Measurements from ENCODE around the gene PRR7. TPM values are rescaled to one million over a fixed set of nuclear protein-coding genes. Genes with fewer than 3 reads are reported as not detected.

PRR7 gene
- total and polyA plus RNA-seq, 2 experiments from 2014 or later: 27.1 to 29.0 TPM

DNA sequence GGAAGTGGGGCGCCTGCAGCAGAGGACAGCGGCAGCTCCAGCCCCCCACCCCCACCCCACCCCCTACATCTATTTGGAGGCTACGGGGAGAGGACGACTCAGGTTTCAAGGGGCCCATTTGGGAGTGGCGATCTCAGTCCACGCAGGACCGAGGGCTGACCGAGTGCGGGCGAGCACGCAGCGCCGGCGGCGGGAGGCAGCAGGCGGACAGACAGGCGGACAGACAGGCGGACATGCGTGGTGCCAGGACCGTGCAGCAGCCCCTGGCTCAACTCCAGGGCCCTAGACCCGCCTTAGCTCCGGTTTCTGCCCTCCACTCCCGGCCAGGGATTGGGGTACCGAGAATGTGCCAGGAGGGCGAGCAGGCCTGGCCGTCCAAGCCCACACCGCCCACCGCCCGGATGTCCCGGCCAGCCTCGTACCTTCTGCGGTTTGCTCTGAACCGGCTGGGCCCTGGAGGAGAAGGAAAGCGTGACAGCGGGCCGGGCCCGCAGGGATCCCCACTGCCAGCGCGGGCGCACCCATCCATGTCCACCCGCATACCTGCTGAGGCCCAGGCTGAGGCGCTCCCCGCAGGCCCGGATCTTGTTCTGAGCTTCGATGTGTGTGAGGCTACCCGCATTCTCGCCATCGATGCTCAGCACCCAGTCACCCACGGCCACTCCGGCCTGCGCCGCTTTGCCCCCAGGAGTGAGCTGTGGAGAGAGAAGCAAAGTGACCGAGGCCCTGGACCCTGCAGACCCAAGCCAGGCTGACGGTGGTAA is 45.6 kb downstream of the PRR7 start:
- peak overlapping the region; percentile 5 for H3K27ac ChIP-seq
- DNase-seq (ENCODE audit: low read depth in 1 of 2, low spot score in 1 of 2): no peak
- H3K36me3 ChIP-seq: peaks cover 41% of the 10 kb centered on the region
- no peak for TF ChIP-seq CTCF (IDR thresholded peaks at IDR 0.05; ENCODE audit: low read depth, low read length)
- H3K4me3 ChIP-seq: no peak overlapping the region
- peaks cover 26% of the 10 kb centered on the region for H3K4me1 ChIP-seq (ENCODE audit: low read depth)
- H3K27me3 ChIP-seq: no peaks in the 10 kb centered on the region
- H3K9me3 ChIP-seq (ENCODE audit: low read depth): no peaks in the 10 kb centered on the region

DNA sequence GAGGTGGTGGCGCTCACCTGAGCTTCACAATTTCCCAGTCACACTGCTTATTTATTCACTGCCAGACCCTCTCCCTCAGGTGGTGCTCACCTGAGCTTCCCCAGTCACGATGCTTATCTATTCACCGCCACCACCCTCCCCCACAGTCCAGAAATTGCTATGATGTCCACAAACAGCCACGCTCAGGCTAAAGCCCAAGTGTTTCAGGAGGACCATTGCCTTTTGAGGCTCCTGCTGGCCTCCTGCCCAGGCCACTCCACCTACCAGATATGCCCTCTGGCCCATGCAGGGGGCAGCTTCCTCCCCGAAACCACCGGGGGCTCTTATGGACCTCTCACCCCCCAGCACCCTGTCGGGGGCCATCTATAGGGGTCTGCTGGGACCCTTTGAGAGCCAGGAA is 46.2 kb downstream of the PRR7 start:
- peak overlapping the region; percentile 5 for H3K27ac ChIP-seq

GRCh38 chr5:177493795-177494345 is 47.3 kb downstream of the PRR7 start:
- DNase-seq (ENCODE audit: low read depth in 1 of 2, low spot score in 1 of 2): no peak
- H3K4me1 ChIP-seq (ENCODE audit: low read depth): peaks cover 33% of the 10 kb centered on the region
- H3K27ac ChIP-seq: peak overlapping the region; percentile 100
- H3K9me3 ChIP-seq (ENCODE audit: low read depth): no peaks in the 10 kb centered on the region
- no peak for TF ChIP-seq CTCF (IDR thresholded peaks at IDR 0.05; ENCODE audit: low read depth, low read length)
- no peak overlapping the region for H3K4me3 ChIP-seq
- H3K36me3 ChIP-seq: peaks cover 28% of the 10 kb centered on the region
- no peaks in the 10 kb centered on the region for H3K27me3 ChIP-seq

More for the DNA sequence above, 46.2 kb downstream of the PRR7 start:
- Histone ChIP-seq H3K27me3 (no peaks in the 10 kb centered on the region), H3K9me3 (ENCODE audit: low read depth) (no peaks in the 10 kb centered on the region), H3K4me3 (no peak overlapping the region), H3K4me1 (ENCODE audit: low read depth) (peaks cover 26% of the 10 kb centered on the region), H3K36me3 (peaks cover 35% of the 10 kb centered on the region)
- no peak for DNase-seq (ENCODE audit: low read depth in 1 of 2, low spot score in 1 of 2)
- TF ChIP-seq CTCF (IDR thresholded peaks at IDR 0.05; ENCODE audit: low read depth, low read length): no peak

DNA sequence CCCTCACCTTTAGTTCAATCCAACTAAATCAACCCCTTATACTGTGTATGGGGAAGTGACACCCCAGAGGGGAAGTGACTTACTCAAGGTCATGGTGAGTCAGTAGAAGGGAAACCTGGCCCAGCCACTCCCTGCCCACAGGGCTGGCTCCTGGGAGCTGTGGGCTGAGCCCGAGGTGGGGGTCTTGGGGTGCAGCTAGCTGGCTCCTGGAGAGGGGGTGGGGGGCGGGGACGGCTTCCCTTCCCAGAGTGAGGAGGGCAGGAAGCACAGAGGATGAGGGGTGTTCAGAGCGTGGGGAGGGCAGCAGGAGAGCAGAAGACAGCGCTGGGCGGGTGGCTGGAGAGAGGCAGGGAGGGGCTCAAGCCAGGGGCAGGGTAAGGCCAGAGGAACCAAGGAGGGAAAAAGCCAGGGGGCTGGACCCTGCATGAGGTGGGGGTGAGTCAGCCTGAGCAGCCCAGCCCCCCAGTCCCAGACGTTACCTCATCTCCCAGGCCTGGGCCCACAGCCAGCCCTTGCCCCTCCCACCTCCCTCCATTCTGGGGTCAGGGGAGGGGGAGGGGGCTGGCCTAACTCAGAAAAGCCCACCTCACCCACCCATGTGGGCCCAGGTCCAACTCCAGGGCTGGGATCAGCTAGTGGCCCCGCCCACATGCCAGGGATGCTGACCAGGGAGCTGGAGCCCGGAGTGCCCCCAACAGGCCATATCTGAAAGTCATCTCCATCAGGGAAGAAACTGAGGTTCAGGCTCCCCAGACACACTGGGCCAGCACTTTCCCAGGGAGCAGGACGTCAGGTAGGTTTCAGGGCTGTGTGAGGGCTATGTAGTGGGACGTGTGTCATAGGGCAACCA is 48.0 kb downstream of the PRR7 start:
- no peaks in the 10 kb centered on the region for H3K9me3 ChIP-seq (ENCODE audit: low read depth)
- peak; percentile 35 for TF ChIP-seq CTCF (IDR thresholded peaks at IDR 0.05; ENCODE audit: low read depth, low read length)
- H3K4me1 ChIP-seq (ENCODE audit: low read depth): peaks cover 33% of the 10 kb centered on the region

GRCh38 chr5:177495243-177496060 is 48.8 kb downstream of the PRR7 start:
- peaks cover 33% of the 10 kb centered on the region for H3K4me1 ChIP-seq (ENCODE audit: low read depth)
- peak overlapping the region; percentile 84 for H3K4me3 ChIP-seq
- no peak for TF ChIP-seq CTCF (IDR thresholded peaks at IDR 0.05; ENCODE audit: low read depth, low read length)
- peaks cover 13% of the 10 kb centered on the region for H3K36me3 ChIP-seq
- peak; percentile 92 to 96 for DNase-seq (ENCODE audit: low read depth in 1 of 2, low spot score in 1 of 2)
- peak overlapping the region; percentile 100 for H3K27ac ChIP-seq
- no peaks in the 10 kb centered on the region for H3K27me3 ChIP-seq
- H3K9me3 ChIP-seq (ENCODE audit: low read depth): no peaks in the 10 kb centered on the region

More for the DNA sequence above, 48.0 kb downstream of the PRR7 start:
- peak overlapping the region; percentile 100 for H3K27ac ChIP-seq
- H3K36me3 ChIP-seq: peaks cover 22% of the 10 kb centered on the region
- no peak overlapping the region for H3K4me3 ChIP-seq
- H3K27me3 ChIP-seq: no peaks in the 10 kb centered on the region
- DNase-seq (ENCODE audit: low read depth in 1 of 2, low spot score in 1 of 2): peak; percentile 62 to 90

Measured in cardiac muscle cell (in vitro differentiated cells and primary cell).